Natural killer cell (primary cell): ENCODE data around the gene PEX14. TPM values are rescaled to one million over a fixed set of nuclear protein-coding genes. Genes with fewer than 3 reads are reported as not detected.
A peak's percentile ranks its signal among the peaks of the same experiment; 100 is the strongest.

ENCODE experiments used
- ATAC-seq, 3 donors: fragments of 150-1000 bp in 2 of 3; fragments of 200-7000 bp in 1 of 3; cut with Tn5 transposase; 1 replicate in 1 of 3; 2 replicates in 2 of 3; pipeline ENCODE4 v1.10.0; 2021; ENCODE audit warnings: mild to moderate bottlenecking in 2 of 3, moderate library complexity in 2 of 3
- DNase-seq, 2 donors: peaks; one replicate each; pipeline versions ENCODE4 v3.0.0 to v3.0.0-alpha.2; 2013 to 2021; ENCODE audit warnings: mixed read lengths in 1 of 2
- H3K27ac ChIP-seq: one replicate; pipeline ENCODE4 v1.5.1; 2013; ENCODE audit warnings: mild to moderate bottlenecking, low read length
- H3K27me3 ChIP-seq: one replicate; pipeline ENCODE4 v1.6.1; 2013; ENCODE audit warnings: low read length; ENCODE audit not compliant: control insufficient read depth, insufficient read depth
- H3K36me3 ChIP-seq: one replicate; pipeline ENCODE4 v1.6.1; 2013; ENCODE audit warnings: low read length; ENCODE audit not compliant: control insufficient read depth, insufficient read depth
- H3K4me1 ChIP-seq: one replicate; pipeline ENCODE4 v1.6.1; 2013; ENCODE audit warnings: low read length; ENCODE audit not compliant: control insufficient read depth, insufficient read depth
- H3K4me3 ChIP-seq: one replicate; pipeline ENCODE4 v1.5.1; 2013; ENCODE audit warnings: low read length
- H3K9me3 ChIP-seq: one replicate; pipeline ENCODE4 v1.6.1; 2013; ENCODE audit warnings: low read length; ENCODE audit not compliant: control insufficient read depth, insufficient read depth
- H3K27ac Mint-ChIP-seq, 2 donors: one replicate each; pipeline ENCODE4 v1.8.0; 2022; ENCODE audit warnings: mild to moderate bottlenecking in 2 of 2, mixed read lengths in 2 of 2, moderate library complexity in 1 of 2
- H3K27me3 Mint-ChIP-seq, 2 donors: one replicate each; pipeline ENCODE4 v1.8.0; 2022; ENCODE audit warnings: low read depth in 2 of 2, mixed read lengths in 2 of 2
- H3K36me3 Mint-ChIP-seq: one replicate; pipeline ENCODE4 v1.8.0; 2022; ENCODE audit warnings: mixed read lengths
- H3K4me1 Mint-ChIP-seq, 2 donors: one replicate each; pipeline ENCODE4 v1.8.0; 2022; ENCODE audit warnings: mixed read lengths in 2 of 2
- H3K4me3 Mint-ChIP-seq: one replicate; pipeline ENCODE4 v1.8.0; 2022; ENCODE audit warnings: mild to moderate bottlenecking, moderate library complexity, mixed read lengths
- H3K9me3 Mint-ChIP-seq, 2 donors: one replicate each; pipeline ENCODE4 v1.8.0; 2022; ENCODE audit warnings: mixed read lengths in 2 of 2
- CTCF ChIP-seq: fragments of 200-600 bp; IDR thresholded peaks from one replicate; pipeline ENCODE4 v1.8.0; 2022; ENCODE audit warnings: antibody characterized with exemption
- WGBS: methylation state at CpG from one replicate; pipeline ENCODE4 v1.1.7; 2013; ENCODE audit warnings: missing lambda C conversion rate; ENCODE audit not compliant: insufficient coverage; 5-methylcytosine and 5-hydroxymethylcytosine counted together
- intact Hi-C: fragments of 100-400 bp; cut with micrococcal nuclease; formaldehyde crosslinking; loops from one replicate; pipeline ENCODE4 v1.14.2; 2022
- total RNA-seq, 4 donors: library from RNA; stranded (reverse); fragments of 120-200 nt in 1 of 4; gene quantifications; one replicate each; pipeline versions ENCODE4 v1.2.3 to v1.2.4, GENCODE V29; 2013 to 2022

PEX14 gene
- total RNA-seq, 3 donors from 2014 or later (not counting 1 experiment from before 2014, with no cell fraction given), result 21.4 to 27.3 (median 24.1) TPM

GRCh38 chr1:10432910-10433700, 41.6 kb upstream of the PEX14 start:
- Mint-ChIP-seq H3K27ac (no peak overlapping the region), H3K36me3 (no peaks in the 10 kb centered on the region), H3K27me3 (no peaks in the 10 kb centered on the region), H3K4me3 (peak overlapping the region; percentile 4), H3K9me3 (no peaks in the 10 kb centered on the region), H3K4me1 (peaks cover 13 to 17% of the 10 kb centered on the region in 2 donors)
- WGBS, result 90% methylated on average over 13 of the region's 14 CpGs
- H3K27ac ChIP-seq, result no peak overlapping the region
- DNase-seq, result no peak
- H3K4me1 ChIP-seq, result peaks cover 18% of the 10 kb centered on the region
- no peak overlapping the region for H3K4me3 ChIP-seq
- no peak for ATAC-seq
- no peaks in the 10 kb centered on the region for H3K36me3 ChIP-seq
- H3K9me3 ChIP-seq, result no peaks in the 10 kb centered on the region
- intact Hi-C loops, result loop anchor here (5.0 kb wide), 1 partner anchor 39 kb away; the partner anchor contains the start of genes DFFA and PEX14
- no peaks in the 10 kb centered on the region for H3K27me3 ChIP-seq
- no peak for TF ChIP-seq CTCF

- ATAC-seq (no peak), DNase-seq (no peak)
- H3K36me3 Mint-ChIP-seq, result no peaks in the 10 kb centered on the region
- H3K4me1 Mint-ChIP-seq, result peaks cover 13 to 17% of the 10 kb centered on the region in 2 donors
- no peak overlapping the region for H3K4me3 Mint-ChIP-seq
- intact Hi-C loops, result loop anchor here (5.0 kb wide), 1 partner anchor 39 kb away; the partner anchor contains the start of genes DFFA and PEX14
- H3K4me3 ChIP-seq, result no peak overlapping the region
- H3K9me3 Mint-ChIP-seq, result no peaks in the 10 kb centered on the region
- H3K27ac ChIP-seq, result no peak overlapping the region
- no peaks in the 10 kb centered on the region for H3K36me3 ChIP-seq
- peaks cover 18% of the 10 kb centered on the region for H3K4me1 ChIP-seq
- H3K27me3 Mint-ChIP-seq, result no peaks in the 10 kb centered on the region
- no peak overlapping the region for H3K27ac Mint-ChIP-seq
- 88% methylated on average over 9 of the region's 11 CpGs for WGBS
- TF ChIP-seq CTCF, result no peak
- H3K27me3 ChIP-seq, result no peaks in the 10 kb centered on the region
- no peaks in the 10 kb centered on the region for H3K9me3 ChIP-seq
Measured at GRCh38 chr1:10433790-10434189, 41.0 kb upstream of the PEX14 start.

GRCh38 chr1:10434590-10434989, 40.2 kb upstream of the PEX14 start:
- H3K27ac Mint-ChIP-seq, result no peak overlapping the region
- no peak for TF ChIP-seq CTCF
- intact Hi-C loops, result loop anchor here (5.0 kb wide), 1 partner anchor 38 kb away; the partner anchor contains the start of genes DFFA and PEX14
- no peaks in the 10 kb centered on the region for H3K27me3 Mint-ChIP-seq
- H3K9me3 Mint-ChIP-seq, result no peaks in the 10 kb centered on the region
- no peaks in the 10 kb centered on the region for H3K36me3 ChIP-seq
- ATAC-seq (no peak), DNase-seq (no peak)
- H3K4me3 ChIP-seq, result no peak overlapping the region
- no peak overlapping the region for H3K4me3 Mint-ChIP-seq
- H3K4me1 Mint-ChIP-seq, result peaks cover 13 to 15% of the 10 kb centered on the region in 2 donors
- H3K27me3 ChIP-seq, result no peaks in the 10 kb centered on the region
- no peaks in the 10 kb centered on the region for H3K9me3 ChIP-seq
- 96% methylated on average over 5 of the region's 5 CpGs for WGBS
- H3K4me1 ChIP-seq, result peaks cover 16% of the 10 kb centered on the region
- no peaks in the 10 kb centered on the region for H3K36me3 Mint-ChIP-seq
- no peak overlapping the region for H3K27ac ChIP-seq
